Progenitor cell of endocrine pancreas (in vitro differentiated cells): ENCODE results near the gene GALNT2. TPM values are rescaled to one million over a fixed set of nuclear protein-coding genes. Genes with fewer than 3 reads are reported as not detected.

Experiments
- DNase-seq: peaks from one replicate; pipeline ENCODE4 v3.0.0; 2021; ENCODE audit warnings: low spot score; ENCODE audit not compliant: unreplicated experiment
- H3K27ac Mint-ChIP-seq: 2 replicates; pipeline ENCODE4 v1.8.0; 2021; ENCODE audit warnings: mild to moderate bottlenecking, moderate library complexity, mixed read lengths
- H3K27me3 Mint-ChIP-seq: 2 replicates; pipeline ENCODE4 v1.8.0; 2021; ENCODE audit warnings: mixed read lengths
- H3K36me3 Mint-ChIP-seq: 2 replicates; pipeline ENCODE4 v1.8.0; 2022; ENCODE audit warnings: mixed read lengths; ENCODE audit not compliant: insufficient read depth
- H3K4me1 Mint-ChIP-seq: 2 replicates; pipeline ENCODE4 v1.8.0; 2021; ENCODE audit warnings: low read depth, mixed read lengths
- H3K4me3 Mint-ChIP-seq: 2 replicates; pipeline ENCODE4 v1.8.0; 2021; ENCODE audit warnings: low read depth, mild to moderate bottlenecking, moderate library complexity, mixed read lengths
- H3K9me3 Mint-ChIP-seq: 2 replicates; pipeline ENCODE4 v1.8.0; 2021; ENCODE audit warnings: low read depth, mixed read lengths
- CTCF ChIP-seq: fragments of 200-600 bp; sonication (generic); IDR thresholded peaks from one replicate; pipeline ENCODE4 v1.5.0; 2021; ENCODE audit warnings: antibody characterized with exemption, mild to moderate bottlenecking; ENCODE audit not compliant: unreplicated experiment
- total RNA-seq: library from RNA; stranded (reverse); gene quantifications from 2 replicates; pipeline ENCODE4 v1.2.1, GENCODE V29; 2021

GALNT2 gene
- total RNA-seq, 1 donor from 2014 or later, result 95.2 TPM

- no peak for TF ChIP-seq CTCF
- Mint-ChIP-seq H3K36me3 (no peaks in the 10 kb centered on the region), H3K4me3 (no peak overlapping the region), H3K9me3 (no peaks in the 10 kb centered on the region), H3K4me1 (peaks cover 18% of the 10 kb centered on the region), H3K27me3 (peaks cover 11% of the 10 kb centered on the region), H3K27ac (peak overlapping the region; percentile 29)
- no peak for DNase-seq
These were observed 236.8 kb downstream of the GALNT2 start for GRCh38 chr1:230303822-230304221.

GRCh38 chr1:230306169-230306568 is 239.1 kb downstream of the GALNT2 start:
- TF ChIP-seq CTCF, result no peak
- no peak overlapping the region for H3K4me3 Mint-ChIP-seq
- H3K27ac Mint-ChIP-seq, result no peak overlapping the region
- H3K36me3 Mint-ChIP-seq, result no peaks in the 10 kb centered on the region
- peaks cover 17% of the 10 kb centered on the region for H3K27me3 Mint-ChIP-seq
- no peak for DNase-seq
- H3K9me3 Mint-ChIP-seq, result no peaks in the 10 kb centered on the region
- H3K4me1 Mint-ChIP-seq, result peaks cover 1% of the 10 kb centered on the region

GRCh38 chr1:230307213-230307612 is 240.2 kb downstream of the GALNT2 start:
- no peak for TF ChIP-seq CTCF
- DNase-seq, result no peak
- H3K9me3 Mint-ChIP-seq, result no peaks in the 10 kb centered on the region
- H3K36me3 Mint-ChIP-seq, result no peaks in the 10 kb centered on the region
- H3K27ac Mint-ChIP-seq, result no peak overlapping the region
- H3K4me3 Mint-ChIP-seq, result no peak overlapping the region
- peaks cover 17% of the 10 kb centered on the region for H3K27me3 Mint-ChIP-seq
- no peaks in the 10 kb centered on the region for H3K4me1 Mint-ChIP-seq

DNA sequence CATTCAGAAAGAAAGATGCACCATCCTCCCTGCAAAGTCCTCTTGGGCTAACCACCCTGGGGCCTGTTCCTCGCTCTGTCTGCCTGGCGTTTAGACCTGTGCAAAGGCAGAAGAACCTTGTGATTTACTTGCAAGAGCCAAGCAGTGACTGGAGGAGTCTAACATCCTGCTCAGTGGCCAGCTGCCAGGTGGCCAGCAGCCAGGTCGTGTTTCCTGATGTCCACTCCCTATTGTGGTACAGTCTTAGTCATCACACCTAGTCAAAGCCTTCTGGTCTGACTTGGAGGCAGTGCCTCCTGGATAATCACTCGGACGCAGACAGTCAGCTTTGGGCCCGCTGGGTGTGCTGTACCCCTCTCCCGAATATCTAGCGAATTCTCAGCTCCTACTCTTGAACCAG is 241.0 kb downstream of the GALNT2 start:
- H3K36me3 Mint-ChIP-seq, result no peaks in the 10 kb centered on the region
- no peaks in the 10 kb centered on the region for H3K9me3 Mint-ChIP-seq
- H3K4me1 Mint-ChIP-seq, result no peaks in the 10 kb centered on the region
- no peak for TF ChIP-seq CTCF
- no peak overlapping the region for H3K4me3 Mint-ChIP-seq
- DNase-seq, result no peak
- H3K27ac Mint-ChIP-seq, result no peak overlapping the region
- H3K27me3 Mint-ChIP-seq, result peaks cover 17% of the 10 kb centered on the region

GRCh38 chr1:230308821-230309220 is 241.8 kb downstream of the GALNT2 start:
- Mint-ChIP-seq H3K27me3 (peaks cover 10% of the 10 kb centered on the region), H3K4me3 (no peak overlapping the region), H3K9me3 (no peaks in the 10 kb centered on the region), H3K4me1 (no peaks in the 10 kb centered on the region), H3K36me3 (no peaks in the 10 kb centered on the region), H3K27ac (no peak overlapping the region)
- DNase-seq, result no peak
- no peak for TF ChIP-seq CTCF
